Keratinocyte (primary cell): ENCODE results near the gene MTMR2. TPM values are rescaled to one million over a fixed set of nuclear protein-coding genes. Genes with fewer than 3 reads are reported as not detected.

Experiments
- DNase-seq: peaks from one replicate; pipeline ENCODE4 v3.0.0-alpha.2; 2011; ENCODE audit warnings: low read depth, missing footprints, low spot score
- FAIRE-seq: peaks from 2 replicates; lab custom pipeline; 2011; peaks lifted over from hg19 to GRCh38; lab: Jason Lieb, UNC
- H2AFZ ChIP-seq: 2 replicates; pipeline ENCODE4 v1.6.0; 2012; ENCODE audit warnings: low read length, control low read depth, inconsistent platforms; ENCODE audit not compliant: control insufficient read depth
- H3K27ac ChIP-seq: 2 replicates; pipeline ENCODE4 v1.5.1; 2011; ENCODE audit warnings: low read length; ENCODE audit not compliant: control insufficient read depth, insufficient read depth
- H3K27me3 ChIP-seq: 3 replicates; pipeline ENCODE4 v1.6.0; 2011; ENCODE audit warnings: low read length; ENCODE audit not compliant: control insufficient read depth, insufficient read depth; ENCODE audit errors: extremely low read depth
- H3K36me3 ChIP-seq, 2 experiments: 2 replicates in 1 of 2; 3 replicates in 1 of 2; pipeline ENCODE4 v1.5.1; 2011; ENCODE audit warnings: low read length in 2 of 2, mild to moderate bottlenecking in 1 of 2; ENCODE audit not compliant: control insufficient read depth in 2 of 2, insufficient read depth in 2 of 2; ENCODE audit errors: extremely low read depth in 1 of 2
- H3K4me1 ChIP-seq: 3 replicates; pipeline ENCODE4 v1.5.1; 2011; ENCODE audit warnings: low read length; ENCODE audit not compliant: control insufficient read depth, insufficient read depth; ENCODE audit errors: extremely low read depth
- H3K4me2 ChIP-seq: 3 replicates; pipeline ENCODE4 v1.6.0; 2011; ENCODE audit warnings: low read depth, low read length; ENCODE audit not compliant: control insufficient read depth, insufficient read depth; ENCODE audit errors: extremely low read depth
- H3K4me3 ChIP-seq, 3 experiments: fragments of 200-600 bp in 1 of 3; sonication (generic) in 1 of 3; 2 replicates in 2 of 3; 3 replicates in 1 of 3; pipeline ENCODE4 v1.5.1; 2011 to 2016; ENCODE audit warnings: low read length in 3 of 3, mild to moderate bottlenecking in 3 of 3, control low read depth in 2 of 3, inconsistent platforms in 1 of 3, low read depth in 1 of 3, mixed read lengths in 1 of 3, mixed run types in 1 of 3, moderate library complexity in 1 of 3; ENCODE audit not compliant: control insufficient read depth in 2 of 3, insufficient read depth in 2 of 3; ENCODE audit errors: extremely low read depth in 1 of 3
- H3K79me2 ChIP-seq: 2 replicates; pipeline ENCODE4 v1.6.0; 2012; ENCODE audit warnings: low read length; ENCODE audit not compliant: control insufficient read depth, insufficient read depth
- H3K9ac ChIP-seq: 3 replicates; pipeline ENCODE4 v1.6.0; 2011; ENCODE audit warnings: low read length; ENCODE audit not compliant: control insufficient read depth, insufficient read depth; ENCODE audit errors: extremely low read depth
- H3K9me1 ChIP-seq: 3 replicates; pipeline ENCODE4 v1.6.0; 2011; ENCODE audit warnings: low read length; ENCODE audit not compliant: control insufficient read depth, insufficient read depth; ENCODE audit errors: extremely low read depth
- H3K9me3 ChIP-seq: 2 replicates; pipeline ENCODE4 v1.5.1; 2012; ENCODE audit warnings: low read depth, low read length; ENCODE audit not compliant: control insufficient read depth
- H4K20me1 ChIP-seq: 3 replicates; pipeline ENCODE4 v1.6.0; 2011; ENCODE audit warnings: low read length; ENCODE audit not compliant: control insufficient read depth, insufficient read depth; ENCODE audit errors: extremely low read depth
- EZH2 ChIP-seq: IDR thresholded peaks from one replicate; pipeline ENCODE4 v1.6.1; 2012; ENCODE audit warnings: inconsistent platforms, mild to moderate bottlenecking, low read length, moderate library complexity
- dilution Hi-C: fragments of 300-500 bp; cut with MboI; formaldehyde crosslinking; loops from one replicate; pipeline ENCODE4 v1.7.0; 2020; ENCODE audit warnings: low sequenced_read_pairs; ENCODE audit not compliant: extremely low pct_ligation_motif_present
- polyA plus RNA-seq, 5 experiments: library from polyadenylated mRNA; depleted of rRNA in 3 of 5; stranded (reverse) in 3 of 5; stranded (forward) in 1 of 5; unstranded in 1 of 5; fragments of >200 nt; gene quantifications; 1 replicate in 1 of 5; 2 replicates in 3 of 5; 3 replicates in 1 of 5; pipeline versions ENCODE4 v1.2.1 to v1.2.3, GENCODE V29; 2011 to 2012; ENCODE audit warnings: missing spikeins in 2 of 5, low read depth in 1 of 5, low replicate concordance in 1 of 5
- TF ChIP-seq, protein P1 (sequence below), 3 experiments: IDR thresholded peaks in 1 of 3; conservative IDR thresholded peaks in 1 of 3; optimal IDR thresholded peaks in 1 of 3; 2 replicates in 2 of 3; 3 replicates in 1 of 3; pipeline versions ENCODE3 to v1.5.1; 2011; ENCODE audit warnings: low read length in 3 of 3, mild to moderate bottlenecking in 3 of 3, moderate library complexity in 2 of 3, control low read depth in 1 of 3, inconsistent platforms in 1 of 3; ENCODE audit not compliant: insufficient read depth in 2 of 3; ENCODE audit errors: extremely low read depth in 1 of 3

MTMR2 gene
- polyA plus RNA-seq, 1 donor (not counting 4 experiments of a cell fraction or from before 2014, with no cell fraction given): 27.0 TPM

DNA sequence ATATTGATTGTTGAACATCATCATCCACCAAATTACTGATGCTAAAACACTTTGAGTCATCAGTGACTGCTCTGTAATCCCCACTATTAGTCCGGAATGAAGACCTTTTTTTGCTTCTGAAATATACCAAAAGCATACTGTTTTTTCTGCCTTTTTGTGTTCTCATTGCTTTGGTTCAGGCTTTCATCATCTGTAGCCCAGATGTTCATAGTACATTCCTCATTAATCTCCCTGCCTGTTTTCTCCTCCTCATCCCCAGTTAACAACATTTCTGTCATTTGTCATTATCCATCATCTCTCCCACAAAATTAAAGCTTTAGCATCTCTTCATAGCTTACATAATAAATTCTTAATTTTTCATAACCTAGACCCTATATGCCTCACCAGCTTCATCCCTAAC lies 124.4 kb downstream of the MTMR2 start:
- Histone ChIP-seq H4K20me1 (no peaks in the 10 kb centered on the region), H3K27me3 (no peaks in the 10 kb centered on the region), H3K4me2 (no peak overlapping the region), H3K9me1 (no peaks in the 10 kb centered on the region), H3K4me1 (no peaks in the 10 kb centered on the region), H3K79me2 (peaks cover 12% of the 10 kb centered on the region), H2AFZ (no peak overlapping the region), H3K9me3 (no peaks in the 10 kb centered on the region), H3K4me3 (no peak overlapping the region), H3K36me3 (no peaks in the 10 kb centered on the region), H3K9ac (no peak overlapping the region), H3K27ac (no peak overlapping the region)
- DNase-seq (no peak), FAIRE-seq (no peak)
- no peak for TF ChIP-seq EZH2
- TF ChIP-seq, protein P1, sequence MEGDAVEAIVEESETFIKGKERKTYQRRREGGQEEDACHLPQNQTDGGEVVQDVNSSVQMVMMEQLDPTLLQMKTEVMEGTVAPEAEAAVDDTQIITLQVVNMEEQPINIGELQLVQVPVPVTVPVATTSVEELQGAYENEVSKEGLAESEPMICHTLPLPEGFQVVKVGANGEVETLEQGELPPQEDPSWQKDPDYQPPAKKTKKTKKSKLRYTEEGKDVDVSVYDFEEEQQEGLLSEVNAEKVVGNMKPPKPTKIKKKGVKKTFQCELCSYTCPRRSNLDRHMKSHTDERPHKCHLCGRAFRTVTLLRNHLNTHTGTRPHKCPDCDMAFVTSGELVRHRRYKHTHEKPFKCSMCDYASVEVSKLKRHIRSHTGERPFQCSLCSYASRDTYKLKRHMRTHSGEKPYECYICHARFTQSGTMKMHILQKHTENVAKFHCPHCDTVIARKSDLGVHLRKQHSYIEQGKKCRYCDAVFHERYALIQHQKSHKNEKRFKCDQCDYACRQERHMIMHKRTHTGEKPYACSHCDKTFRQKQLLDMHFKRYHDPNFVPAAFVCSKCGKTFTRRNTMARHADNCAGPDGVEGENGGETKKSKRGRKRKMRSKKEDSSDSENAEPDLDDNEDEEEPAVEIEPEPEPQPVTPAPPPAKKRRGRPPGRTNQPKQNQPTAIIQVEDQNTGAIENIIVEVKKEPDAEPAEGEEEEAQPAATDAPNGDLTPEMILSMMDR (optimal IDR thresholded peaks at IDR 0.05 in 1 of 3, IDR thresholded peaks at IDR 0.05 in 1 of 3, conservative IDR thresholded peaks at IDR 0.05 in 1 of 3; ENCODE audit: extremely low read depth in 1 of 3, insufficient read depth in 2 of 3, low read length in 3 of 3): no peak
- dilution Hi-C loops: no loop called here

DNA sequence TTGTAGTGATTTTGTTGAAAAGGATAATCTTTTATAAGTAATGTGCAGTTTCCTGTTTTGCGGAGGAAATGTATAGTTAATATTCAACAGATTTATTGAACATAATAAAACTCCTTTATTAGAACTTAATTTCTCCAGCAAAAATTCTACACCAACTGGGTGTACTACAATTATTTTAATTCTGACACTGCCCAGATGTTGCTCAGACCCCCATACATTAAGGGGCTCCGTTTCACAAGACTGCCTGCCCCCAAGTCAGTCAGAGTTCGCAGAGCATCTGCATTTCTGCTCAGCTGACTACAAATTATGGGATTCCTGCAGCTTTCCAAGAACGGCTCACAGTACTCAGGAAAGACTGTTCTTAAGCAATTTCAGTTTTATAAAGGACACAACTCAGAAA lies 127.4 kb downstream of the MTMR2 start:
- FAIRE-seq: no peak
- dilution Hi-C loops: no loop called here
- peaks cover 41% of the 10 kb centered on the region for H3K79me2 ChIP-seq

More for the DNA sequence above, 127.4 kb downstream of the MTMR2 start:
- H3K27me3 ChIP-seq: no peaks in the 10 kb centered on the region
- H3K9me3 ChIP-seq: no peaks in the 10 kb centered on the region
- DNase-seq: no peak
- no peaks in the 10 kb centered on the region for H3K36me3 ChIP-seq
- TF ChIP-seq, protein P1 (optimal IDR thresholded peaks at IDR 0.05 in 1 of 3, IDR thresholded peaks at IDR 0.05 in 1 of 3, conservative IDR thresholded peaks at IDR 0.05 in 1 of 3; ENCODE audit: extremely low read depth in 1 of 3, insufficient read depth in 2 of 3, low read length in 3 of 3): no peak
- TF ChIP-seq EZH2: no peak
- no peaks in the 10 kb centered on the region for H3K9me1 ChIP-seq
- no peak overlapping the region for H3K27ac ChIP-seq
- H2AFZ ChIP-seq: no peak overlapping the region
- peaks cover 8% of the 10 kb centered on the region for H3K4me1 ChIP-seq
- no peak overlapping the region for H3K4me3 ChIP-seq
- H3K9ac ChIP-seq: no peak overlapping the region
- H4K20me1 ChIP-seq: no peaks in the 10 kb centered on the region
- H3K4me2 ChIP-seq: no peak overlapping the region
